T-helper 1 cell (primary cell): Measurements from ENCODE around the gene ETV7.
"Not testable (repeated sequence)": the region's sequence is repeated elsewhere in the genome, so short reads cannot be mapped to it uniquely, and the experiment has no call there.

Experiments used
- DNase-seq, 5 donors: peaks; one replicate each; pipeline ENCODE4 v3.0.0-alpha.2; 2012 to 2020

Gene ETV7

DNA sequence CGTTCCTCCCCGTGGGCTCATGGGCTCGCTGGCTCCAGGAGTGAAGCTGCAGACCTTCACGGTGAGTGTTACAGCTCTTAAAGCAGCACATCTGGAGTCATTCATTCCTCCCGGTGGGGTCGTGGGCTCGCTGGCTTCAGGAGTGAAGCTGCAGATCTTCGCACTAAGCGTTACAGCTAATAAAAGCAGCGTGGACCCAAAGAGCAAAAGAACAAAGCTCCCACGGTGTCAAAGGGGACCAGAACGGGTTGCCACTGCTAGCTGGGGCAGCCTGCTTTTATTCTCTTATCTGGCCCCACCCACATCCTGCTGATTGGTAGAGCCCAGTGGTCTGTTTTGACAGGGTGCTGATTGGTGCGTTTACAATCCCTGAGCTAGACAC is 24.1 kb downstream of the ETV7 start:
- DNase-seq: not testable (repeated sequence)

DNA sequence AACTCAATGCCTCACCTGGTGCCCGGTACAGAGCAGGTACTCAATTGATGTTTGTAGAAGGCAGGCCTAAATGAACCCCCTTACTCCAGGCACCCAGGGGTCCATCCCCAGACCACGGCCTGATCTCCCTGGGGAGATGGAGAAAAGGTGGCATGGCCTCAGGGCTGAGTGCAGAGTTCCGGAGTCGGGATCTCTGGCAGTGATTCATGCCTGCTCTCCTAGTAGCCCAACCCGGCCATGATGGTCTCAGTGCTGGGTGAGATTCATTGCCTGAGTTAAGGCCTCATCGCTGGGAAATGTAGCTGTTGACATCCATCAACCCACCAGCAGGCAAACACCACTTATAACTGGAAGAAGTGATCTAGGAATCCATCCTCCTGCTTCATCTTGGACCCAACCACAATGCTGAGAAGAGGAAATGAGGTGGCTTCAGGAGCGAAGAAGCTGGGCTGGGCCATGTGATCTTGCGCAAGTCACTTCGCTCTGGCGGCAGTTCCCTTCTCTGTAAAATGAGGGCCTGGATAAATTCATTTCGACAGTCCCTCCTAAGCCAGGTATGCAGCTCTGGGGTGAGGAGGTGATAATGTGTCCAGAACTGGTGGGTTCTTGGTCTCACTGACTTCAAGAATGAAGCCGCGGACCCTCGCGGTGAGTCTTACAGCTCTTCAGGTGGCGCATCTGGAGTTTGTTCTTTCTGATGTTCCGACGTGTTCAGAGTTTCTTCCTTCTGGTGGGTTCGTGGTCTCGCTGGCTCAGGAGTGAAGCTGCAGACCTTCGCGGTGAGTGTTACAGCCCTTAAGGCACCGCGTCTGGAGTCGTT is 24.7 kb downstream of the ETV7 start:
- DNase-seq: no peak

- DNase-seq: no peak
Measured at GRCh38 chr6:36361071-36361470, 26.4 kb downstream of the ETV7 start.

GRCh38 chr6:36360241-36361054 is 27.0 kb downstream of the ETV7 start:
- DNase-seq: peak; percentile 33 to 67 (median 52)

- DNase-seq: no peak
Measured at GRCh38 chr6:36358226-36358915, 29.1 kb downstream of the ETV7 start.

DNA sequence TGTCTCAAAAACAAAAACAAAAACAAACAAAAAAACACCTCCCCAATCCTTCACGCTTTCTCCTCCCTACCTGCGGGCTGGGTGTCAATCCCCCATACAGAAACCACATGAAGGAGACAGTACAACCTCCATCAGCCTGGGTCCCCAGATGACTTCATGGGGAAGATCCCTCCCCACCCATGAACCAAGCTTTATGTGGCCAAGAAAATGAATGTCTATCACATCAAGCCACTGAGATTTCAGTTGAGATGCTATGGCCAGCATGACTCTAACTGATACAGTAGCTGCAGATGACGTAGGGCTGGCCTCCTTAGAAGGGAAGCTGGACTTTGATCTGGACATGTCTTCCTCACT is 29.6 kb downstream of the ETV7 start:
- no peak for DNase-seq

- peak in 1 of 5 donors; percentile 44 for DNase-seq
Measured at GRCh38 chr6:36355819-36356218, 31.6 kb downstream of the ETV7 start.

DNA sequence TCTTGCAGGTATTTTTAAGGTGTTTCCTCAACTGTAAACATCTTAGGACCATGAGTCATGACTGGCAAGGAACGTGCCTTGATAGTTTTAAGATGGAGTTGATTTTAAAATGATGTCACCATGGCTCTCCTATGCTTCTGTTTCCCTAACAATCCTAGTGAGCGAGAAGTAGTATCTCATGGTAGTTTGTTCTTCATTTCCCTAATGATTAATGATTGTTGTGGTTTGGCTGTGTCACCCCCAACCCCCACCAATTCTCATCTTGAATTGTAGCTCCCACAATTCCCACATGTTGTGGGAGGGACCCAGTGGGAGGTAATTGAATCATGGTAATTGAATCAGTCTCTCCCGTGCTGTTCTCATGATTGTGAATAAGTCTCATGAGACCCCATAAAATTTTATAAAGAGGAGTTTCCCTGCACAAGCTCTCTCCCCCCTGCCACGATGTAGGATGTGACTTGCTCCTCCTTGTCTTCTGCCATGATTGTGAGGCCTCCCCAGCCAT is 34.0 kb downstream of the ETV7 start:
- no peak for DNase-seq

GRCh38 chr6:36352477-36353157 is 34.9 kb downstream of the ETV7 start:
- DNase-seq: no peak

GRCh38 chr6:36350681-36351571 is 36.5 kb downstream of the ETV7 start:
- no peak for DNase-seq

DNA sequence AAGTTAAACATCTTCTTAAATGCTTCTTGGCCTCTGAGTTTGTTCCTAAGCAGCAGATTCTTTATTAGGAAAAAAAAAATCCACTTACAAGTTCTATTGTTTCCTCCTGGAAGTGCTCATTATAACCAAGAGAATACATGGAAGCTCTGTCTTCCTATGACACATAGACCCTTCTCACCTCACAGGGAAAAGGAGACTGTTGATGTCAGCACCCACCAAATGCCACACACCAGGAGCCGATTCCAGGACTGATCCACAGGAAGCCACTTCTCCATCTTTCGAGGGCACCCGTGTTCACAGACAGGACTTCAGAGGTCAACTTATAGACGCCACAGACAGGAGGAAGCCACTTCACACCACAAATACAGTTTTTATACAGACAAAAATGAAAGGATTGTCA is 37.4 kb downstream of the ETV7 start:
- no peak for DNase-seq

- DNase-seq: no peak
Measured at GRCh38 chr6:36349240-36349639, 38.2 kb downstream of the ETV7 start.

DNA sequence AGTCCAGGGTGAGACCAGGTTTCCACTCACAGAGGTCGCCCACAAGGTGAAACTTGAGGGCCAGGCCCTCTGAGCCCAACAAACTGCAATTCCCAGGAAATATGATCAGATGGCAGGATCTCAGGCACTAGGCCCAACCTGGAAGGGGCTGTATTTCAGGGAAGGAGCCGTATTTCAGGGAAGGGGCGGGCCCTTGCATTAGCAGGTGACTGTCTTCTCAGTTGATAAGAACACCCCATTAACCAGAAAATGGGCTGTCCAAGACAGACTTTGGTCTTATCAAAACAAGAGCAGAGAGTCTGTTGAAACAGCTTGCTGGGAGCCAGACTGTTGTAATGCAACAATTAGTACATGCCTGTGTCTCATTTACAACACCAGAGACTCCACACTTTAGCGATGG is 39.8 kb downstream of the ETV7 start:
- DNase-seq: no peak

DNA sequence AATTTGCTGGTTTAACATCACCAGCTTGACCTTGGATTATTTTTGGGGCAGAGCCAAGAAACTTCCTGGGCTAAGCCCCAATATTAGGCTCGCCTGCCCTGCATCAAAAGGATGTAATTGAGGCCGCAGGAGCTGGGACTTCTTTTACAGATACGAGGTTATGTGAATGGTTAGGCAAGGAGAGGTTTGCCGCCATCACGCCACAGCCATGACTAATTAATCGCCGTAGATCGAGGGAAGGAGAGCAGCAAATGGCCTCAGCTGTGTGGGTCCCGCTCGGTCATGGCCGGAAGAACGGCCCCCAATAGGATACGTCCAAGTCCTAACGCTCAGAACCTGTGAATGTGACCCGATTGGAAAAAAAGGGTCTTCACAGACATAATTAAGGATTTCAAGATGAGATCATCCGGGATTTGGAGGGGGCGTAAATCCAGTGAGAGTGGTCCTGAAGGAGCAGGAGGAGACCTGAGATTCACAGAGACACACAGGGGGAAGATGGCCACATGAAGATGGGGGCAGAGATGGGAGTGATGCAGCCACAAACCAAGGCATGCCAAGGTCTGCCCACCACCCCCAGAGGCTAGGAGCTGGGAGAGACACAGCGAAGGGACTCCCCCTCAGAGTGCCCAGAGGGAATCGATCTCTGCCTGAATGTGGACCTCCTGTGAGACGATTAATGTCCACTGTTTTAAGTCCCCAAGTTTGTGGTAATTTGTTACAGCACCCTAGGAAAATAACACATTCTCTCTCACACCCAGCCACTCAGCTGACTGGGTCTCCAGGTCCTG is 40.8 kb downstream of the ETV7 start:
- DNase-seq: no peak

GRCh38 chr6:36345681-36346466 is 41.6 kb downstream of the ETV7 start:
- no peak for DNase-seq

DNA sequence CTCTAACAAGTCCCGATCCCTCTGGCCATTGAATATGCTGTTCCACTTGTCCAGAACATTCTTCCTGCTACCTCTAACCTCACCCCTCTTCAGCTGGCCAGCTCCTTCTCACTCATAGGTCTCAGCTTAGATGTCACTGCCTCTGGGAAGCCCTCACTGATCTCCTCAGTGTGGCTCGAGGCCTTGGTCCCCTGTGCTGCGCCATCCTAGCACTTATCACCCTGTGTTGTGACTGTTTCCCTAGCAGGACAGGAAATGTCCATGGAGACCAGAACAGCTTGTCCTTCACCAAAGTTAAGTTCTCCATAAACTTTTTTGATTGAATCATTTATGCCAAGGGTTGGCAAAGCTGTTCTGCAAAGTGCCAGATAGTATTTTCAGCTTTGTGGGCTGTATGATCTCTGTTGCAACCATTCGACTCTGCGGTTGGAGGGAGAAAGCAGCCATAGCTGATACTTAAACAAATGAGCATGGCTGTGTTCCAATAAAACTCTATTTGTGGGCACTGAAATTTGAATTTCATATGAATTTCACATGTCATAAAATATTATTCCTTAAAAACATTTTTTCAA is 44.3 kb downstream of the ETV7 start:
- DNase-seq: no peak

GRCh38 chr6:36340618-36341454 is 46.6 kb downstream of the ETV7 start:
- peak; percentile 30 to 69 (median 57) for DNase-seq

GRCh38 chr6:36340306-36340617 is 47.2 kb downstream of the ETV7 start:
- no peak for DNase-seq

- no peak for DNase-seq
Measured at GRCh38 chr6:36339146-36339545, 48.3 kb downstream of the ETV7 start.
